Astrocyte (in vitro differentiated cells and primary cell): ENCODE data around the gene LIN9.

Source experiments
- CTCF ChIP-seq: IDR thresholded peaks from 2 replicates; pipeline ENCODE4 v1.5.1; 2011; ENCODE audit warnings: low read depth, mild to moderate bottlenecking, inconsistent platforms, low read length, moderate library complexity; ENCODE audit not compliant: insufficient read depth
- EZH2 ChIP-seq: IDR thresholded peaks from 2 replicates; pipeline ENCODE4 v1.6.1; 2012; ENCODE audit warnings: mild to moderate bottlenecking, low read length, inconsistent platforms; ENCODE audit not compliant: insufficient read depth

- no peak for TF ChIP-seq CTCF
- TF ChIP-seq EZH2: no peak
Measured at GRCh38 chr1:226233293-226233692, 75.7 kb downstream of the LIN9 start.
